Naive thymus-derived CD8-positive, alpha-beta T cell (primary cell): ENCODE results near the gene CCNB2. TPM values are rescaled to one million over a fixed set of nuclear protein-coding genes. Genes with fewer than 3 reads are reported as not detected.
"Not testable (repeated sequence)": the region's sequence is repeated elsewhere in the genome, so short reads cannot be mapped to it uniquely, and the experiment has no call there.

Source experiments
- ATAC-seq, 2 donors: fragments of 150-1000 bp; cut with Tn5 transposase in 1 of 2; sonication (Bioruptor Pico), chemical (Tn5 transposase) in 1 of 2; 1 replicate in 1 of 2; 2 replicates in 1 of 2; pipeline ENCODE4 v1.10.0; 2021; ENCODE audit warnings: mild to moderate bottlenecking in 2 of 2, moderate library complexity in 2 of 2
- POLR2A ChIA-PET: fragments of 350-600 bp; sonication (Branson Sonifier 250); formaldehyde crosslinking; loops from one replicate; lab custom pipeline; 2021; ENCODE audit warnings: antibody characterized with exemption; lab: Charles Lee
- DNase-seq, 10 donors: peaks; one replicate each; pipeline versions ENCODE4 v3.0.0 to v3.0.0-alpha.2; 2020 to 2022
- H3K27ac Mint-ChIP-seq, 10 donors: one replicate each; pipeline ENCODE4 v1.8.0; 2020 to 2022; ENCODE audit warnings: mild to moderate bottlenecking in 10 of 10, mixed read lengths in 10 of 10, moderate library complexity in 4 of 10, inconsistent platforms in 1 of 10
- H3K27me3 Mint-ChIP-seq, 5 donors: one replicate each; pipeline ENCODE4 v1.8.0; 2021 to 2022; ENCODE audit warnings: mixed read lengths in 5 of 5
- H3K36me3 Mint-ChIP-seq, 3 donors: one replicate each; pipeline ENCODE4 v1.8.0; 2020 to 2022; ENCODE audit warnings: mixed read lengths in 3 of 3, mild to moderate bottlenecking in 2 of 3, inconsistent platforms in 1 of 3
- H3K4me1 Mint-ChIP-seq, 4 donors: one replicate each; pipeline ENCODE4 v1.8.0; 2021 to 2022; ENCODE audit warnings: mixed read lengths in 4 of 4
- H3K4me3 Mint-ChIP-seq, 10 donors: one replicate each; pipeline ENCODE4 v1.8.0; 2020 to 2022; ENCODE audit warnings: mild to moderate bottlenecking in 10 of 10, mixed read lengths in 10 of 10, moderate library complexity in 6 of 10, inconsistent platforms in 1 of 10
- H3K9me3 Mint-ChIP-seq, 9 donors: one replicate each; pipeline ENCODE4 v1.8.0; 2020 to 2022; ENCODE audit warnings: mixed read lengths in 9 of 9, mild to moderate bottlenecking in 3 of 9, inconsistent platforms in 1 of 9, moderate library complexity in 1 of 9
- polyA plus RNA-seq, 3 donors: library from polyadenylated mRNA; unstranded; fragments of 300-500 nt; fragmentation: Illumina TruSeq; gene quantifications; one replicate each; pipeline ENCODE4 v1.2.3, GENCODE V29; 2021
- total RNA-seq, 8 experiments: library from RNA in 2 of 8; stranded (reverse) in 2 of 8; gene quantifications; one replicate each; pipeline ENCODE4 v1.2.3 and lab custom pipeline; 2021 to 2026

CCNB2 gene
- total and polyA plus RNA-seq, 5 experiments from 2014 or later = 0.34 to 0.80 (median 0.52) TPM; not detected in 2

- no peaks in the 10 kb centered on the region for H3K36me3 Mint-ChIP-seq
- ATAC-seq (no peak), DNase-seq (no peak)
- no peak overlapping the region for H3K27ac Mint-ChIP-seq
- H3K27me3 Mint-ChIP-seq = no peaks in the 10 kb centered on the region
- no peaks in the 10 kb centered on the region for H3K9me3 Mint-ChIP-seq
- H3K4me1 Mint-ChIP-seq = no peaks in the 10 kb centered on the region
- POLR2A ChIA-PET = no interaction called here
- no peak overlapping the region for H3K4me3 Mint-ChIP-seq
Observed at GRCh38 chr15:59157840-59158700, 53.1 kb downstream of the CCNB2 start.

DNA sequence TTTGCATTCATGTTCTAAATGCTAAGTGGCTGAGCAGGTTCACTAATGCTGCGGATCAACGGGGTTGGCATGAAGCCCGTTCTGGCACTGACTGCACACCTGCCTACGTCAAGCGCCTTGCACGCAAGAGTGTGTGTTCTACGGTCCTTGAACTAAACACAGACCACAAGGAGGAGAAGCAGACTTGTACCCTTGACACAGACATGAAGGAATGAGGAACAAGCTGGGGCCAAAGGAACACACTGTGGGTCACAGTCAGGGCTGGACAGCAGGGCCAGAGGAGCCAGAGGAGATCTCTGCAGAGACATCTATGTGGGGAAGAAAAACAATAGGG lies 53.7 kb downstream of the CCNB2 start:
- H3K9me3 Mint-ChIP-seq = no peaks in the 10 kb centered on the region
- ATAC-seq (no peak), DNase-seq (no peak)
- POLR2A ChIA-PET = no interaction called here
- H3K36me3 Mint-ChIP-seq = no peaks in the 10 kb centered on the region
- H3K4me3 Mint-ChIP-seq = no peak overlapping the region
- H3K4me1 Mint-ChIP-seq = no peaks in the 10 kb centered on the region
- H3K27me3 Mint-ChIP-seq = no peaks in the 10 kb centered on the region
- no peak overlapping the region for H3K27ac Mint-ChIP-seq

GRCh38 chr15:59159210-59159609 lies 54.3 kb downstream of the CCNB2 start:
- no peak for DNase-seq
- Mint-ChIP-seq H3K9me3 (no peaks in the 10 kb centered on the region), H3K4me1 (no peaks in the 10 kb centered on the region)

GRCh38 chr15:59160880-59161593 lies 56.1 kb downstream of the CCNB2 start:
- no peaks in the 10 kb centered on the region for H3K36me3 Mint-ChIP-seq
- no peaks in the 10 kb centered on the region for H3K27me3 Mint-ChIP-seq
- no peak for ATAC-seq
- no peaks in the 10 kb centered on the region for H3K4me1 Mint-ChIP-seq
- peak overlapping the region in 1 of 10 donors; percentile 13 for H3K27ac Mint-ChIP-seq
- no peaks in the 10 kb centered on the region for H3K9me3 Mint-ChIP-seq
- peak in 2 of 10 donors; percentile 13 for DNase-seq
- H3K4me3 Mint-ChIP-seq = no peak overlapping the region
- POLR2A ChIA-PET = no interaction called here

More at GRCh38 chr15:59159210-59159609, 54.3 kb downstream of the CCNB2 start:
- Mint-ChIP-seq H3K27me3 (no peaks in the 10 kb centered on the region), H3K36me3 (no peaks in the 10 kb centered on the region), H3K27ac (no peak overlapping the region), H3K4me3 (no peak overlapping the region)
- ATAC-seq = no peak
- POLR2A ChIA-PET = no interaction called here

- DNase-seq, H3K27me3 Mint-ChIP-seq, H3K9me3 Mint-ChIP-seq, POLR2A ChIA-PET, ATAC-seq, H3K4me1 Mint-ChIP-seq, H3K27ac Mint-ChIP-seq, H3K4me3 Mint-ChIP-seq, H3K36me3 Mint-ChIP-seq: not testable (repeated sequence)
Observed at GRCh38 chr15:59162080-59162479, 57.1 kb downstream of the CCNB2 start.

- POLR2A ChIA-PET = no interaction called here
- H3K27me3 Mint-ChIP-seq = no peaks in the 10 kb centered on the region
- DNase-seq (no peak), ATAC-seq (no peak)
- no peak overlapping the region for H3K4me3 Mint-ChIP-seq
- H3K4me1 Mint-ChIP-seq = peaks cover 0 to 4% (median 2%) of the 10 kb centered on the region in 4 donors
- no peak overlapping the region for H3K27ac Mint-ChIP-seq
- no peaks in the 10 kb centered on the region for H3K36me3 Mint-ChIP-seq
- H3K9me3 Mint-ChIP-seq = no peaks in the 10 kb centered on the region
Observed at GRCh38 chr15:59165726-59166125, 60.8 kb downstream of the CCNB2 start.

GRCh38 chr15:59166166-59166565 lies 61.2 kb downstream of the CCNB2 start:
- DNase-seq (no peak), ATAC-seq (no peak)
- no peak overlapping the region for H3K27ac Mint-ChIP-seq
- no peak overlapping the region for H3K4me3 Mint-ChIP-seq
- peaks cover 0 to 4% (median 2%) of the 10 kb centered on the region in 4 donors for H3K4me1 Mint-ChIP-seq
- POLR2A ChIA-PET = no interaction called here
- no peaks in the 10 kb centered on the region for H3K9me3 Mint-ChIP-seq
- H3K27me3 Mint-ChIP-seq = no peaks in the 10 kb centered on the region
- no peaks in the 10 kb centered on the region for H3K36me3 Mint-ChIP-seq

DNA sequence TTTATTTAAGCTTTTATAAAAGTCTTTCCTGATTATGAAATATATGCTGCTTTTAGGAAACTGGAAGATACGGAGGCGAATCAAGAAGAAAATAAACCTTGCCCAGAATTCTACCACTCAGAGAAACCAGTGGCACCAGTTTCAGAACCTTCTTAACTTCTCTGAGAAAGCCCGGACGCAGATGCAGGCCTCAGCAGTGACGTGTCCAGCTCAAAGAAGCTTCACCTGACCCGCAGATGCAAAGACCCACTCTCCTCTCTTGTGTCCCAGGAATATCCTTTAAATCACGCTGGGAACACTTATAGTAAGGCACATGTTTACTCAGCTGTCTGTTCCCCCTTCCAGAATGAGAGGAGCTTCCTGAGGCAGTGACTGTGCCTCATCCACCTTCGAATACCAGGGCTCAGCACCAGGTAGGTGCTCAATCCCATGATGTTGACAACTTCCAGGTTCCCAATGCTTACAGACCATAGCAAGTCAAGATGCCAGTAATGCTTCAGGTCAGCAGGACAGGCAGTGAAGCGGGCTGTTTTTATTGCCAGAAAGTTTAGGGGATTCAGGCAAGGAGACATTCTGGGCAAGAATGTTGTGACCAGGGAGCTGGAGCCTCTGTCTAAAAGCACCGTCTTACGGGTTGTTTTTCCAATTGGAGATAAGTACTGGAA lies 61.8 kb downstream of the CCNB2 start:
- ATAC-seq (no peak), DNase-seq (no peak)
- no peak overlapping the region for H3K4me3 Mint-ChIP-seq
- no peak overlapping the region for H3K27ac Mint-ChIP-seq
- no peaks in the 10 kb centered on the region for H3K36me3 Mint-ChIP-seq
- H3K9me3 Mint-ChIP-seq = no peaks in the 10 kb centered on the region
- H3K27me3 Mint-ChIP-seq = no peaks in the 10 kb centered on the region
- POLR2A ChIA-PET = no interaction called here
- peaks cover 0 to 4% (median 2%) of the 10 kb centered on the region in 4 donors for H3K4me1 Mint-ChIP-seq

GRCh38 chr15:59168536-59168935 lies 63.6 kb downstream of the CCNB2 start:
- no peak overlapping the region for H3K27ac Mint-ChIP-seq
- H3K36me3 Mint-ChIP-seq = no peaks in the 10 kb centered on the region
- H3K4me1 Mint-ChIP-seq = peaks cover 0 to 4% (median 2%) of the 10 kb centered on the region in 4 donors
- POLR2A ChIA-PET = no interaction called here
- no peak overlapping the region for H3K4me3 Mint-ChIP-seq
- no peak for DNase-seq
- peaks cover 0 to under 1% (median 0%) of the 10 kb centered on the region in 9 donors for H3K9me3 Mint-ChIP-seq
- H3K27me3 Mint-ChIP-seq = peaks cover 0 to under 1% (median 0%) of the 10 kb centered on the region in 5 donors
- ATAC-seq = no peak

DNA sequence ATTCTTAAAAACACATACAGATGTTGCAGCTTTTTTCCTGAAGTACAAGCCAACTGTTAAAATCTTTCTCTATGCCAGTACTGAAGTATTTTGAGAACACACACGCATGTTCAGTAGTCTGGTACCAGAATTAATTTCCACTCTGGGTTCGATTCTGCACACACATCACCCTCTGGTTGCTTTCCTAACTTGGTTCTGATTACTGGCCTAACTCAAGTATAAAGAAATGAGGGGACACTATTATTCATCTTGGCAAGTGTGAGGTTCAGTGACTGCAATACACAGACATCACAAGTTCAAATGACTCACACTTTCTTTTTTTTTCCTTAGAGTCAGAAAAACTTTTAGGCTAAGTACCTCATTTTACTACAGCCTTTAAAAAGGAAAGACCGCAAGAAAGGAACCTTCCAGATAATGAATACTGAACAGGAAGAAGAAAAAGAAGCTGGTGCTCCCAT lies 64.3 kb downstream of the CCNB2 start:
- Mint-ChIP-seq H3K27ac (peak overlapping the region in 1 of 10 donors; percentile 4), H3K4me3 (no peak overlapping the region), H3K27me3 (peaks cover 0 to 3% (median 0%) of the 10 kb centered on the region in 5 donors), H3K9me3 (peaks cover 0 to 4% (median 0%) of the 10 kb centered on the region in 9 donors), H3K36me3 (no peaks in the 10 kb centered on the region), H3K4me1 (peaks cover 0 to 4% (median 2%) of the 10 kb centered on the region in 4 donors)
- POLR2A ChIA-PET = no interaction called here
- no peak for DNase-seq
- ATAC-seq = no peak

DNA sequence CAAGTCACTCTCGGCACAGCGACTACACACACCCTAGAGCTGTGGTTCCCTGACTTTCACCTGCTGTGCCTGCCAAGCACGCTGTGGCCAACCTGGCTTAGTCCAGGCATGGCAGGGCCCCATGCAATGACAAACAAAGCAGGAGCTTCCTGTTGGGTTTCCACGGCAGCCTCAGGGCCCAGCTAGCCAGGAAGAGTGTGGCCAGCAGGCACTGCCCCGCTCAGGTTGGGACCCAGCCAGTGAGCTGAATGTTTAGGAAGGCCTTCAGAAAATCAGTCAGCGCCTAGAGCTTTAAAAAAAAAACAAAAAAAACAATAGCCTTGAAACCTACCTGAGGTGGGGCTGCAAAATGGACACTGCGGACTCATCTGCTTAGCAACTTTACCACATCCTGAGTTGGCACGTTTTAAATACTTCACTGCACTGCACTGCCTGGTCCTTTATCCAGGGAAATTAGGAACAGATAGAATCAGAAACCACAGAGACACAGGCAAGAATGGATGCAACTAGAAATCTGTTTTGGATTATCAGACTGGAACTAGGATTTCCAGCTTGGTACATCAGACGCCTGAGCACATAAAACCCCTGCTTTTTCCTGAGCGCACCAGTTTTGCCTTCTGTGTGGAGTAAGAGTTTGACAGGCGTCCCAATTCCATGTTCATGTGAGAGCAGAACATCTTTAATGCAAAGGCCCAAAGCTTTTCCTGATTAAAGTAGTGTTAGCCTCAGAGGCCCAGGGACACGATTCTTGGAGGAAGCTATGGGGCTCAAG lies 65.5 kb downstream of the CCNB2 start:
- ATAC-seq (no peak), DNase-seq (no peak)
- POLR2A ChIA-PET = no interaction called here
- peaks cover 0 to 3% (median 1%) of the 10 kb centered on the region in 5 donors for H3K27me3 Mint-ChIP-seq
- peaks cover 0 to 4% (median 3%) of the 10 kb centered on the region in 4 donors for H3K4me1 Mint-ChIP-seq
- H3K4me3 Mint-ChIP-seq = no peak overlapping the region
- H3K27ac Mint-ChIP-seq = no peak overlapping the region
- H3K9me3 Mint-ChIP-seq = peaks cover 0 to 4% (median 0%) of the 10 kb centered on the region in 9 donors
- H3K36me3 Mint-ChIP-seq = no peaks in the 10 kb centered on the region

GRCh38 chr15:59171067-59171397 lies 66.1 kb downstream of the CCNB2 start:
- H3K27ac Mint-ChIP-seq = no peak overlapping the region

More at GRCh38 chr15:59171067-59171397, 66.1 kb downstream of the CCNB2 start:
- Mint-ChIP-seq H3K27me3 (peaks cover 0 to 3% (median 1%) of the 10 kb centered on the region in 5 donors), H3K36me3 (no peaks in the 10 kb centered on the region), H3K9me3 (peaks cover 0 to 4% (median 0%) of the 10 kb centered on the region in 9 donors), H3K4me1 (peaks cover 0 to 4% (median 3%) of the 10 kb centered on the region in 4 donors), H3K4me3 (no peak overlapping the region)
- ATAC-seq = no peak
- no peak for DNase-seq
- POLR2A ChIA-PET = no interaction called here
